ENCODE data around the gene ARID5A.

Gene ARID5A

GRCh38 chr2:96535331-96535730, 1.2 kb upstream of the ARID5A start:
- peak overlapping the region; percentile 95; the same call in 1 of the 2 replicates for H3K9ac ChIP-seq
- no peak overlapping the region for H3K4me3 ChIP-seq (IDR thresholded peaks at IDR 0.05; ENCODE audit: insufficient read depth, low read depth, low read length)
- H4K20me1 ChIP-seq (ENCODE audit: insufficient read depth) = peaks cover 18% of the 10 kb centered on the region
- peak overlapping the region; percentile 62; the same call in 1 of the 2 replicates for H2AFZ ChIP-seq (ENCODE audit: low read depth)
- peaks cover 4% of the 10 kb centered on the region; the same call in 1 of the 2 replicates for H3K36me3 ChIP-seq (ENCODE audit: insufficient read depth)
- peak overlapping the region; percentile 96 for H3K4me2 ChIP-seq
- peak overlapping the region; percentile 98; the same call in 1 of the 2 replicates for H3K27ac ChIP-seq
- H3K27me3 ChIP-seq (ENCODE audit: insufficient read depth, low read depth) = no peaks in the 10 kb centered on the region
- H3K79me2 ChIP-seq (ENCODE audit: insufficient read depth, low read depth) = peaks cover 33% of the 10 kb centered on the region
- TF ChIP-seq CTCF (conservative IDR thresholded peaks at IDR 0.05; ENCODE audit: low read depth, low read length) = no peak
- peaks cover 75% of the 10 kb centered on the region for H3K4me1 ChIP-seq (ENCODE audit: low read depth, poor library complexity, severe bottlenecking)

- H3K4me3 ChIP-seq (IDR thresholded peaks at IDR 0.05; ENCODE audit: insufficient read depth, low read depth, low read length) = no peak overlapping the region
- H3K9ac ChIP-seq = peak overlapping the region; percentile 95
- no peak overlapping the region for H2AFZ ChIP-seq (ENCODE audit: low read depth)
- peaks cover 52% of the 10 kb centered on the region for H3K79me2 ChIP-seq (ENCODE audit: insufficient read depth, low read depth)
- peaks cover 77% of the 10 kb centered on the region for H3K4me1 ChIP-seq (ENCODE audit: low read depth, poor library complexity, severe bottlenecking)
- peaks cover 37% of the 10 kb centered on the region for H4K20me1 ChIP-seq (ENCODE audit: insufficient read depth)
- peak overlapping the region; percentile 83 for H3K4me2 ChIP-seq
- H3K36me3 ChIP-seq (ENCODE audit: insufficient read depth) = peaks cover 15% of the 10 kb centered on the region; the same call in 1 of the 2 replicates
- no peak for TF ChIP-seq CTCF (conservative IDR thresholded peaks at IDR 0.05; ENCODE audit: low read depth, low read length)
- H3K27me3 ChIP-seq (ENCODE audit: insufficient read depth, low read depth) = no peaks in the 10 kb centered on the region
- H3K27ac ChIP-seq = peak overlapping the region; percentile 98
These were observed 648 bp downstream of the ARID5A start for GRCh38 chr2:96537066-96537733.

GRCh38 chr2:96537734-96538486, 1.4 kb downstream of the ARID5A start:
- peak overlapping the region; percentile 95 for H3K9ac ChIP-seq
- no peak overlapping the region for H3K4me3 ChIP-seq (IDR thresholded peaks at IDR 0.05; ENCODE audit: insufficient read depth, low read depth, low read length)
- no peak for TF ChIP-seq CTCF (conservative IDR thresholded peaks at IDR 0.05; ENCODE audit: low read depth, low read length)
- H2AFZ ChIP-seq (ENCODE audit: low read depth) = no peak overlapping the region
- H3K27me3 ChIP-seq (ENCODE audit: insufficient read depth, low read depth) = no peaks in the 10 kb centered on the region
- H3K4me1 ChIP-seq (ENCODE audit: low read depth, poor library complexity, severe bottlenecking) = peaks cover 77% of the 10 kb centered on the region
- H3K27ac ChIP-seq = peak overlapping the region; percentile 98
- H3K36me3 ChIP-seq (ENCODE audit: insufficient read depth) = peaks cover 19% of the 10 kb centered on the region; the same call in 1 of the 2 replicates
- H3K4me2 ChIP-seq = peak overlapping the region; percentile 83
- H4K20me1 ChIP-seq (ENCODE audit: insufficient read depth) = peaks cover 44% of the 10 kb centered on the region
- H3K79me2 ChIP-seq (ENCODE audit: insufficient read depth, low read depth) = peaks cover 59% of the 10 kb centered on the region

- Histone ChIP-seq H3K4me1 (ENCODE audit: low read depth, poor library complexity, severe bottlenecking) (peaks cover 77% of the 10 kb centered on the region), H3K36me3 (ENCODE audit: insufficient read depth) (peaks cover 24% of the 10 kb centered on the region; the same call in 1 of the 2 replicates), H3K27ac (peak overlapping the region; percentile 98), H4K20me1 (ENCODE audit: insufficient read depth) (peaks cover 51% of the 10 kb centered on the region), H3K9ac (peak overlapping the region; percentile 95), H3K4me3 (IDR thresholded peaks at IDR 0.05; ENCODE audit: insufficient read depth, low read depth, low read length) (peak overlapping the region; percentile 68), H3K27me3 (ENCODE audit: insufficient read depth, low read depth) (no peaks in the 10 kb centered on the region), H2AFZ (ENCODE audit: low read depth) (no peak overlapping the region), H3K79me2 (ENCODE audit: insufficient read depth, low read depth) (peaks cover 67% of the 10 kb centered on the region), H3K4me2 (peak overlapping the region; percentile 83)
- no peak for TF ChIP-seq CTCF (conservative IDR thresholded peaks at IDR 0.05; ENCODE audit: low read depth, low read length)
These were observed 2.1 kb downstream of the ARID5A start for GRCh38 chr2:96538487-96539214.

Data from KMS-11 (cell line).